Right atrium auricular region (tissue), 2 donors: Measurements from ENCODE around the gene LPIN1. TPM values are rescaled to one million over a fixed set of nuclear protein-coding genes. Genes with fewer than 3 reads are reported as not detected.

Source experiments
- DNase-seq: peaks from one replicate; pipeline ENCODE4 v3.0.0-alpha.2; 2019; ENCODE audit warnings: low spot score
- H3K27ac ChIP-seq, 2 donors: fragments of 200-600 bp; sonication (generic); 1 replicate in 1 of 2; 2 replicates in 1 of 2; pipeline ENCODE4 v1.5.1; 2016 to 2019
- H3K27me3 ChIP-seq, 2 donors: fragments of 200-600 bp; sonication (generic); one replicate each; pipeline versions ENCODE4 v1.5.1 to v1.6.0; 2017 to 2019
- H3K36me3 ChIP-seq: fragments of 200-600 bp; sonication (generic); one replicate; pipeline ENCODE4 v1.5.1; 2016
- H3K4me1 ChIP-seq, 2 donors: fragments of 200-600 bp; sonication (generic); one replicate each; pipeline versions ENCODE4 v1.5.1 to v1.6.0; 2017 to 2019
- H3K4me3 ChIP-seq, 2 donors: fragments of 200-600 bp; sonication (generic); 1 replicate in 1 of 2; 2 replicates in 1 of 2; pipeline ENCODE4 v1.5.1; 2017 to 2019; ENCODE audit warnings: mild to moderate bottlenecking in 1 of 2, moderate library complexity in 1 of 2
- H3K9me3 ChIP-seq, 2 donors: fragments of 200-600 bp; sonication (generic); one replicate each; pipeline ENCODE4 v1.5.1; 2019
- total RNA-seq, 2 donors: library from RNA; depleted of rRNA; stranded (reverse); fragments of >200 nt; gene quantifications; one replicate each; pipeline ENCODE4 v1.1.0, GENCODE V29; 2016
- TF ChIP-seq, protein P1 (sequence below), 2 donors: fragments of 200-600 bp; sonication (generic); IDR thresholded peaks; one replicate each; pipeline ENCODE4 v1.5.1; 2019; ENCODE audit warnings: antibody characterized with exemption in 2 of 2

LPIN1 gene
- total RNA-seq, 2 donors from 2014 or later = 21.0 to 27.4 TPM

DNA sequence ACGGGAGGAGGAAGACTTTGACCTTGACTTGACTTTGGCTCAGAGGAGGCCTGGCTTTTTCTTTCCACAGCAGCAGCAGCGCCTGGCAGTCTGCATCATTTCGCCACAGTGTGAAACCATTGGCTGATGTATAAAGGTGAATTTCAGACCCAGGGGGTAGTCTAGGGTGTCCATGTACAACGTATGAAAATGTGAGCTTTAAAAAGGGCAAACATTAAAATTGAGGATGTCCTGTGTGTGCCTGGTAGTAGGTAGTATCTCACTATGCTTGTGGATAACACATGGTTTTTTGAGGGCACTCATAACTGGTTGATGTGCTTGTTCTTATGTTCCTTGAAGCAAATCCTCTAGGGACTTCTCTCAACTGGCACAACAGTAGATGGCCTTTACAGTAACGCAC lies 86.1 kb downstream of the LPIN1 start:
- TF ChIP-seq, protein P1, sequence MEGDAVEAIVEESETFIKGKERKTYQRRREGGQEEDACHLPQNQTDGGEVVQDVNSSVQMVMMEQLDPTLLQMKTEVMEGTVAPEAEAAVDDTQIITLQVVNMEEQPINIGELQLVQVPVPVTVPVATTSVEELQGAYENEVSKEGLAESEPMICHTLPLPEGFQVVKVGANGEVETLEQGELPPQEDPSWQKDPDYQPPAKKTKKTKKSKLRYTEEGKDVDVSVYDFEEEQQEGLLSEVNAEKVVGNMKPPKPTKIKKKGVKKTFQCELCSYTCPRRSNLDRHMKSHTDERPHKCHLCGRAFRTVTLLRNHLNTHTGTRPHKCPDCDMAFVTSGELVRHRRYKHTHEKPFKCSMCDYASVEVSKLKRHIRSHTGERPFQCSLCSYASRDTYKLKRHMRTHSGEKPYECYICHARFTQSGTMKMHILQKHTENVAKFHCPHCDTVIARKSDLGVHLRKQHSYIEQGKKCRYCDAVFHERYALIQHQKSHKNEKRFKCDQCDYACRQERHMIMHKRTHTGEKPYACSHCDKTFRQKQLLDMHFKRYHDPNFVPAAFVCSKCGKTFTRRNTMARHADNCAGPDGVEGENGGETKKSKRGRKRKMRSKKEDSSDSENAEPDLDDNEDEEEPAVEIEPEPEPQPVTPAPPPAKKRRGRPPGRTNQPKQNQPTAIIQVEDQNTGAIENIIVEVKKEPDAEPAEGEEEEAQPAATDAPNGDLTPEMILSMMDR (IDR thresholded peaks at IDR 0.05) = no peak
- no peaks in the 10 kb centered on the region for H3K36me3 ChIP-seq
- no peaks in the 10 kb centered on the region for H3K27me3 ChIP-seq
- H3K27ac ChIP-seq = no peak overlapping the region
- no peak overlapping the region for H3K4me3 ChIP-seq
- peaks cover 0 to 8% of the 10 kb centered on the region in 2 donors for H3K9me3 ChIP-seq
- no peak for DNase-seq
- peaks cover 0 to 22% of the 10 kb centered on the region in 2 donors for H3K4me1 ChIP-seq

DNA sequence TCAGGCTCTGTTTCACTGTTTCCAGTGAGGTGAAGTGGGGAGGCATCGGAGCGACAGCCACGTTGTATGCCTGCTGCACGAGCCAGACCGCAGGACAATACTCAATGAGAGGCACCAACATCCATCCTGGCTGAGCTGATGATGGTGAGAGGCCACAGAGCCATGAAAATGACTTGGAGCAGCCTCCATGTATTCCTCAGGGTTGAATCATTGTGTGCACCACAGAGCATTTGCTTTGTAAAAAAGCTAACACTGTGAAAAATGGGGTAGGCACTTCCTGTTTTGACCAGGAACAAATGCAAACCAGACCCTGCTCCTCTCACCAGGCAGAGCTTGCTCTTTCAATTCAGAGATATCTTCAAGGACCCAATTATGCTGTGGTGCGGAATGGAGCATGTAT lies 87.2 kb downstream of the LPIN1 start:
- TF ChIP-seq, protein P1 (IDR thresholded peaks at IDR 0.05) = no peak
- no peaks in the 10 kb centered on the region for H3K27me3 ChIP-seq
- H3K4me3 ChIP-seq = no peak overlapping the region
- DNase-seq = no peak
- H3K27ac ChIP-seq = no peak overlapping the region
- H3K36me3 ChIP-seq = no peaks in the 10 kb centered on the region
- peaks cover 0 to 22% of the 10 kb centered on the region in 2 donors for H3K4me1 ChIP-seq
- H3K9me3 ChIP-seq = peaks cover 0 to 8% of the 10 kb centered on the region in 2 donors

DNA sequence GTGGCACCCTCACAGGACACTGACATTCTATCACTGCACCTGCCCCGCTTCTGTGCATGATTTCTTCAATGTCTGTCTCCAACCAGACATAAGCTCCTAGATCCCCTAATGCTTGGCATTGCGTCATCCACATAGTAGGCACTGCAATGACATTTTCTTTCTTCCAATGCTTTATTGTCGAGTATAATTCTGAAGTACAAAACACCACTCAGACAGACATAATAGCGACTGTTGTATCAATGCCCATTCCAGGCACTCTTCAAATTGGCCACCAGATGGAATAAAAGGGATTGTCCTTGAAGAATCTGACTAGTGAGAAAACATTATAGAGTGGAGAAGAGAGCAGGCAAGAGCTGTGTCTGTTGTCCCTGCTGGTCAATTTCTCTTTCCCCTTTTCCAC lies 89.0 kb downstream of the LPIN1 start:
- Histone ChIP-seq H3K27me3 (no peaks in the 10 kb centered on the region), H3K4me3 (no peak overlapping the region), H3K27ac (no peak overlapping the region), H3K36me3 (no peaks in the 10 kb centered on the region), H3K4me1 (peaks cover 0 to 8% of the 10 kb centered on the region in 2 donors), H3K9me3 (peaks cover 0 to 8% of the 10 kb centered on the region in 2 donors)
- TF ChIP-seq, protein P1 (IDR thresholded peaks at IDR 0.05) = no peak
- DNase-seq = no peak

DNA sequence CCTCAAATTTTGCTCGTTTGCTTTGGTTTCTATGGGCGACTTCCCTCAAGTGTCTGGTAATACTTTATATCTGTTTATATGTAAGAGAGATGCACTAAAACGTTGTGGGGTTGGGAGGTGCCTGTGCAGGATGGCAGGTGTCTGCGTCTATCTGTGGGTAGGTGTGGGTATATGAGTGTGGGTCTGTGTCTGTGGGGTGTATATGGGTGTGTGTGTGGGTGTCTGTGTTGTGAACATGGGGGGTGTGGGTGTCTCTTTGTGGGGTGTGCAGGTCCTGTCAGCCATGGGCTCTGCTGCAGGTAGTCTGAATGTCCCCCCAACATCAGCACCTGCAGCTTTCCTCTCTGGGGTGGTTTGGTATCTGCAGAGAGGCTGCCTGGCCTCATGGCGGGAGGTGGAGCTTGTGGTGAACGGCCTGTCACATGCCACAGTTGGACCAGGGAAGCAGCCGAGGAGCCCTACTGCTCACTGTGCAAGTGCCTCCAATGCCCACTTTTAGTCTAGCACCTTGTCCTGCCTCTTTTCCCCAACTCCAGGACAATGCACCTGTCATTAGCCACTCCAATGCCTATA lies 90.3 kb downstream of the LPIN1 start:
- H3K36me3 ChIP-seq = no peaks in the 10 kb centered on the region
- H3K27ac ChIP-seq = no peak overlapping the region
- no peak for DNase-seq
- peaks cover 0 to 8% of the 10 kb centered on the region in 2 donors for H3K9me3 ChIP-seq
- TF ChIP-seq, protein P1 (IDR thresholded peaks at IDR 0.05) = no peak
- H3K4me3 ChIP-seq = no peak overlapping the region
- no peaks in the 10 kb centered on the region for H3K4me1 ChIP-seq
- H3K27me3 ChIP-seq = no peaks in the 10 kb centered on the region

DNA sequence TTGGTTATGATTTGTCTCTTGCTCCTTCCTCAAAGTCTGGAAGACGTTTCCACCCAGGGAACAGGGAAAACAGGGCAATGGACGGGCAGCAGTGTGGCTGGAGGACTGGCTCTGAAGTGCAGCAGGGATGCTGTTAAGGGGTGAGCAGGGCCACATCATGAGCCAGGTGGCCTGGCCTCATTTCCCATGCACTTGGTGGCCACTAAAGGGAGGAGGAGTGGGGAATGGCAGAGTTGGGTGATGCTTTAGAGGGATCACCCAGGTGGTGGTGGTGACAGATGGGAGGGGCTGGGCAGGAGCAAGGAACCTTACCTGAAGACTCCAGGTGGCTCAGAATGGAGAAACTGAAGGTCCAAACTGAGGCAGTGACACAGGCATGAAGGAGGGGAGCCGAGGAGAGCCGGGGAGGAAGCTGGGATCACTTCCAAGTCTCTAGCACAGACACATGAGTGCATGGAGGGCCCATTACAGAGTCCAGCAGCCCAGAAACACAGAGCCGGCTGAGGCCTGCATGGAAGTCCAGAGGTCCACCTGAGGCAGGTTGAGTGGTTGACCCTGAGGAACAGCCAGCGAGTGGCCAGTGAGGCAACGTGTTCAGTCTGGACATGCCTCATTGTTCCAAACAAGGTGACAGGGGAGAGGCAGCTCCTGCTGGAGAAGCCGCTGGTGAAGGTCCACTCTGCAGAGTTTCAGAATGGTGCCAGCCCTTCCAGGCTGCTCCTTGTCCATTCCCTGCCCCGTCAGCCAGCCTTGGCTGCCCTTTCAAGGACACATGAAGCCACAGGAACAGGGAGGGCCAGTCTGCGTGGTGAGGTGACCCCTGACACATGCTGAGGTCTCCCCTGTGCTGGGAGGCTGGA lies 91.7 kb downstream of the LPIN1 start:
- Histone ChIP-seq H3K36me3 (no peaks in the 10 kb centered on the region), H3K27me3 (no peaks in the 10 kb centered on the region), H3K4me3 (no peak overlapping the region), H3K27ac (no peak overlapping the region), H3K4me1 (no peaks in the 10 kb centered on the region), H3K9me3 (peaks cover 0 to 8% of the 10 kb centered on the region in 2 donors)
- TF ChIP-seq, protein P1 (IDR thresholded peaks at IDR 0.05) = no peak
- no peak for DNase-seq
